K562 (cell line): ENCODE data around the gene MAP1A. TPM values are rescaled to one million over a fixed set of nuclear protein-coding genes. Genes with fewer than 3 reads are reported as not detected.

Source experiments
- ATF6 ChIP-seq: sonication (generic); formaldehyde crosslinking; IDR thresholded peaks from 2 replicates; pipeline ENCODE4 v1.4.0; 2020; ENCODE audit warnings: mild to moderate bottlenecking, missing genetic modification reagents
- CBX8 ChIP-seq: fragments of 200-600 bp; sonication (generic); IDR thresholded peaks from 2 replicates; pipeline ENCODE4 v1.6.1; 2012; ENCODE audit warnings: borderline replicate concordance, mixed run types, low read depth, mild to moderate bottlenecking, moderate library complexity, mixed read lengths, low read length, control low read depth, inconsistent platforms; ENCODE audit not compliant: poor library complexity, severe bottlenecking; ENCODE audit errors: extremely low read depth
- CHD1 ChIP-seq: fragments of 200-600 bp; sonication (generic); IDR thresholded peaks from one replicate; pipeline ENCODE4 v1.6.1; 2012; ENCODE audit warnings: mild to moderate bottlenecking, moderate library complexity, low read length, inconsistent platforms
- DMBX1 ChIP-seq: fragments of 250-450 bp; sonication (Bioruptor Pico); IDR thresholded peaks from 2 replicates; pipeline ENCODE4 v1.8.0; 2022; ENCODE audit warnings: inconsistent platforms, mild to moderate bottlenecking, moderate library complexity, borderline replicate concordance
- FOXP1 ChIP-seq: sonication (generic); formaldehyde crosslinking; IDR thresholded peaks from 2 replicates; pipeline ENCODE4 v1.8.0; 2022; ENCODE audit warnings: mild to moderate bottlenecking, missing genetic modification reagents
- GABPB2 ChIP-seq: fragments of 250-450 bp; sonication (Bioruptor Pico); conservative IDR thresholded peaks from 2 replicates; pipeline ENCODE4 v1.5.1; 2021; ENCODE audit warnings: mild to moderate bottlenecking
- MXD1 ChIP-seq: fragments of 250-450 bp; sonication (Bioruptor Pico); IDR thresholded peaks from 2 replicates; pipeline ENCODE4 v1.8.0; 2021; ENCODE audit warnings: borderline replicate concordance, mild to moderate bottlenecking, moderate library complexity; ENCODE audit not compliant: poor library complexity, severe bottlenecking
- SOX6 ChIP-seq: fragments of 450-650 bp; IDR thresholded peaks from 2 replicates; pipeline ENCODE4 v1.6.1; 2014; ENCODE audit warnings: mild to moderate bottlenecking
- TAF1 ChIP-seq: IDR thresholded peaks from 2 replicates; pipeline ENCODE4 v1.6.1; 2011; ENCODE audit warnings: mild to moderate bottlenecking, low read length, moderate library complexity; ENCODE audit not compliant: insufficient read depth, control insufficient read depth, severe bottlenecking; ENCODE audit errors: extremely low read depth
- TSC22D4 ChIP-seq: fragments of 450-650 bp; IDR thresholded peaks from 2 replicates; pipeline ENCODE4 v1.6.1; 2016; ENCODE audit warnings: missing genetic modification characterization, missing biosample characterization, control low read depth
- ZNF316 ChIP-seq: fragments of 450-650 bp; IDR thresholded peaks from 2 replicates; pipeline ENCODE4 v1.6.1; 2016
- ZNF609 ChIP-seq: sonication (generic); formaldehyde crosslinking; IDR thresholded peaks from 2 replicates; pipeline ENCODE4 v1.8.1; 2023; ENCODE audit warnings: missing genetic modification reagents, mild to moderate bottlenecking, borderline replicate concordance
- ZNF780A ChIP-seq: fragments of 250-450 bp; sonication (Bioruptor Pico); IDR thresholded peaks from 2 replicates; pipeline ENCODE4 v1.5.0; 2021; ENCODE audit warnings: mild to moderate bottlenecking
- polyA plus RNA-seq, 8 experiments: library from polyadenylated mRNA; depleted of rRNA in 4 of 8; stranded (reverse) in 5 of 8; unstranded in 3 of 8; fragments of >200 nt; fragmentation: Nextera tagmentation in 2 of 8; fragmentation: Illumina TruSeq in 1 of 8; extraction: Ambion mirVana in 2 of 8; extraction: Trizol in 1 of 8; gene quantifications; 2 replicates each; pipeline versions ENCODE4 v1.2.1 to v1.2.3, GENCODE V29; 2011 to 2014; ENCODE audit warnings: inconsistent platforms in 1 of 8, missing spikeins in 1 of 8
- total RNA-seq, 7 experiments: library from RNA; depleted of rRNA in 6 of 7; stranded (reverse); fragments of >200 nt in 6 of 7; fragmentation: Illumina TruSeq in 2 of 7; extraction: Trizol in 2 of 7; gene quantifications; 2 replicates each; pipeline versions ENCODE4 v1.2.1 to v1.2.3, GENCODE V29; 2011 to 2021; ENCODE audit warnings: low replicate concordance in 1 of 7

MAP1A gene
- total and polyA plus RNA-seq, 9 of the 15 experiments (the other 6 are each of a cell fraction or from before 2014, with no cell fraction given) = 2.0 to 20.3 (median 7.3) TPM

- no peak for TF ChIP-seq MXD1 (CRISPR knock-in tag)
- no peak for TF ChIP-seq CHD1
- TF ChIP-seq DMBX1 = peak; percentile 36; the same call in 1 of the 2 replicates
- no peak for TF ChIP-seq ZNF609
- TF ChIP-seq ATF6 (CRISPR knock-in tag) = no peak
- no peak for TF ChIP-seq ZNF780A (CRISPR knock-in tag)
- TF ChIP-seq CBX8 = no peak
- peak; percentile 40; the same call in 1 of the 2 replicates for TF ChIP-seq SOX6
- no peak for TF ChIP-seq TSC22D4
- no peak for TF ChIP-seq FOXP1 (CRISPR knock-in tag)
- TF ChIP-seq GABPB2 (CRISPR knock-in tag) = no peak
- TF ChIP-seq TAF1 = no peak
- TF ChIP-seq ZNF316 = no peak
Measured at GRCh38 chr15:43469867-43470266, 47.5 kb upstream of the MAP1A start (continued).
